ENCODE measurements around the gene LOXHD1. TPM values are rescaled to one million over a fixed set of nuclear protein-coding genes. Genes with fewer than 3 reads are reported as not detected.

The LOXHD1 gene
- total and polyA plus RNA-seq, 10 of the 15 experiments (the other 5 are each of a cell fraction or from before 2014, with no cell fraction given), result not detected

- no peak overlapping the region for H3K27ac ChIP-seq (ENCODE audit: control insufficient read depth, insufficient read depth)
- WGBS (ENCODE audit: insufficient coverage, insufficient replicate concordance, low lambda C conversion rate, missing lambda C conversion rate), result 33% methylated on average over 4 of the region's 4 CpGs
- intact Hi-C loops (cut with micrococcal nuclease; ENCODE audit: unreplicated experiment), result no loop called here
Measured at GRCh38 chr18:46447323-46447722, 209.7 kb downstream of the LOXHD1 start.

More at GRCh38 chr18:46447323-46447722, 209.7 kb downstream of the LOXHD1 start:
- BruUV-seq (replicated peaks), result no TSS peak
- H3K4me1 ChIP-seq (ENCODE audit: control insufficient read depth, insufficient read depth, low read length), result no peaks in the 10 kb centered on the region
- H3K79me2 ChIP-seq (ENCODE audit: control insufficient read depth, insufficient read depth, low read length), result no peaks in the 10 kb centered on the region
- H3K4me2 ChIP-seq (ENCODE audit: control insufficient read depth, insufficient read depth), result no peak overlapping the region
- RAD21 ChIA-PET (ENCODE audit: unreplicated experiment), result interaction anchor here (1.5 kb wide), 1 partner anchor 13 kb away, joined by 3 read pairs; no protein-coding TSS in a partner anchor
- no peak overlapping the region for H3K4me3 ChIP-seq
- SMC1A ChIA-PET (ENCODE audit: uncharacterized antibody, unreplicated experiment), result no interaction called here
- H4K20me1 ChIP-seq (ENCODE audit: control insufficient read depth, insufficient read depth), result no peaks in the 10 kb centered on the region
- in situ Hi-C loops (cut with MboI), result no loop called here
- no peak overlapping the region for H3K9ac ChIP-seq (ENCODE audit: control insufficient read depth, insufficient read depth, low read length)
- peaks cover 0 to 3% of the 10 kb centered on the region in 2 experiments; a peak in 1 of 4 replicates for H3K27me3 ChIP-seq (replicated peaks in 1 of 2; ENCODE audit: control insufficient read depth in 2 of 2, insufficient read depth in 2 of 2, low read length in 1 of 2)
- H2AFZ ChIP-seq (ENCODE audit: control insufficient read depth, low read depth, low read length), result no peak overlapping the region
- ATAC-seq (no peak), DNase-seq (ENCODE audit: low read depth, low spot score) (no peak), FAIRE-seq (no peak)
- no peaks in the 10 kb centered on the region for H3K36me3 ChIP-seq (ENCODE audit: control insufficient read depth in 2 of 2, insufficient read depth in 2 of 2, low read length in 1 of 2)
- POLR2A ChIA-PET, result no interaction called here
- CTCF ChIA-PET, result interaction anchor here (0.6 kb wide), 1 partner anchor 211 kb away, joined by 3 read pairs; no protein-coding TSS in a partner anchor
- no peaks in the 10 kb centered on the region; the same call in 2 of the 3 replicates for H3K9me3 ChIP-seq (replicated peaks; ENCODE audit: control insufficient read depth, insufficient read depth, low read length)
- TF ChIP-seq ZNF207 (IDR thresholded peaks at IDR 0.05; ENCODE audit: borderline replicate concordance) (no peak), ZNF687 (IDR thresholded peaks at IDR 0.05) (no peak), E4F1 (IDR thresholded peaks at IDR 0.05; ENCODE audit: borderline replicate concordance, partially characterized antibody) (no peak), YBX1 (IDR thresholded peaks at IDR 0.05) (no peak), ZNF24 (IDR thresholded peaks at IDR 0.05) (no peak), NBN (IDR thresholded peaks at IDR 0.05) (no peak), CTCF (IDR thresholded peaks at IDR 0.05 in 2 of 3, conservative IDR thresholded peaks at IDR 0.05 in 1 of 3; ENCODE audit: control insufficient read depth in 2 of 3, extremely low read depth in 1 of 3, insufficient read depth in 1 of 3, low read depth in 3 of 3, low read length in 3 of 3) (no peak), IRF3 (IDR thresholded peaks at IDR 0.05) (no peak), TARDBP (IDR thresholded peaks at IDR 0.05; ENCODE audit: borderline replicate concordance) (no peak), ATF3 (IDR thresholded peaks at IDR 0.05; ENCODE audit: borderline replicate concordance, extremely low read depth, low read depth, low read length) (no peak)

Data from GM12878 (cell line).